ENCODE measurements around the gene ARL17B.
"Not testable (repeated sequence)": the region's sequence is repeated elsewhere in the genome, so short reads cannot be mapped to it uniquely, and the experiment has no call there.

DNA sequence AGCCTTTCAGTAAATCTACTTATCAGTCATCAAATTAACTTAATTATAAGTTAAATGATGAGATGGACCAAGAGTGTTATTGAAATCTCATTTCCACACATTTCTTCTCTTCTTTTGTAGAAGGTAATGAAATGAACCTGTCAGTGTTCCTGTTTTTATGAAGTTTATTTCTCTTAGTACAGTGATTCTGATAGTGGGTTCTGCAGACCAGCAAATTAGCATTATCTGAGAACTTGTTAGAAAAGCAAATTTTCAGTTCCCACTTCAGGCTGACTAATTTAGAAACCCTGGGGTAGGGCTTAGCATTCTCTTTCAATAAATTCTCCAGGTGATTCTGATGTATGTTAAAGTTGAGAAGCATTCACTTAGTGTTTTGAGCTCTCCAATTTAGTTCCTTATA, 23.9 kb upstream of the ARL17B start:
- TF ChIP-seq, protein P1, sequence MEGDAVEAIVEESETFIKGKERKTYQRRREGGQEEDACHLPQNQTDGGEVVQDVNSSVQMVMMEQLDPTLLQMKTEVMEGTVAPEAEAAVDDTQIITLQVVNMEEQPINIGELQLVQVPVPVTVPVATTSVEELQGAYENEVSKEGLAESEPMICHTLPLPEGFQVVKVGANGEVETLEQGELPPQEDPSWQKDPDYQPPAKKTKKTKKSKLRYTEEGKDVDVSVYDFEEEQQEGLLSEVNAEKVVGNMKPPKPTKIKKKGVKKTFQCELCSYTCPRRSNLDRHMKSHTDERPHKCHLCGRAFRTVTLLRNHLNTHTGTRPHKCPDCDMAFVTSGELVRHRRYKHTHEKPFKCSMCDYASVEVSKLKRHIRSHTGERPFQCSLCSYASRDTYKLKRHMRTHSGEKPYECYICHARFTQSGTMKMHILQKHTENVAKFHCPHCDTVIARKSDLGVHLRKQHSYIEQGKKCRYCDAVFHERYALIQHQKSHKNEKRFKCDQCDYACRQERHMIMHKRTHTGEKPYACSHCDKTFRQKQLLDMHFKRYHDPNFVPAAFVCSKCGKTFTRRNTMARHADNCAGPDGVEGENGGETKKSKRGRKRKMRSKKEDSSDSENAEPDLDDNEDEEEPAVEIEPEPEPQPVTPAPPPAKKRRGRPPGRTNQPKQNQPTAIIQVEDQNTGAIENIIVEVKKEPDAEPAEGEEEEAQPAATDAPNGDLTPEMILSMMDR (IDR thresholded peaks at IDR 0.05) = not testable (repeated sequence)
- TF ChIP-seq, protein P2, sequence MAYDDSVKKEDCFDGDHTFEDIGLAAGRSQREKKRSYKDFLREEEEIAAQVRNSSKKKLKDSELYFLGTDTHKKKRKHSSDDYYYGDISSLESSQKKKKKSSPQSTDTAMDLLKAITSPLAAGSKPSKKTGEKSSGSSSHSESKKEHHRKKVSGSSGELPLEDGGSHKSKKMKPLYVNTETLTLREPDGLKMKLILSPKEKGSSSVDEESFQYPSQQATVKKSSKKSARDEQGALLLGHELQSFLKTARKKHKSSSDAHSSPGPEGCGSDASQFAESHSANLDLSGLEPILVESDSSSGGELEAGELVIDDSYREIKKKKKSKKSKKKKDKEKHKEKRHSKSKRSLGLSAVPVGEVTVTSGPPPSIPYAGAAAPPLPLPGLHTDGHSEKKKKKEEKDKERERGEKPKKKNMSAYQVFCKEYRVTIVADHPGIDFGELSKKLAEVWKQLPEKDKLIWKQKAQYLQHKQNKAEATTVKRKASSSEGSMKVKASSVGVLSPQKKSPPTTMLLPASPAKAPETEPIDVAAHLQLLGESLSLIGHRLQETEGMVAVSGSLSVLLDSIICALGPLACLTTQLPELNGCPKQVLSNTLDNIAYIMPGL (CRISPR knock-in tag; IDR thresholded peaks at IDR 0.05) = not testable (repeated sequence)
- TF ChIP-seq NFYB (CRISPR knock-in tag; conservative IDR thresholded peaks at IDR 0.05; ENCODE audit: low read depth); RELA (CRISPR knock-in tag; IDR thresholded peaks at IDR 0.05; ENCODE audit: borderline replicate concordance); JUN (CRISPR knock-in tag; IDR thresholded peaks at IDR 0.05); ZNF671 (CRISPR knock-in tag; IDR thresholded peaks at IDR 0.05); SP1 (CRISPR knock-in tag; conservative IDR thresholded peaks at IDR 0.05); ZNF121 (CRISPR knock-in tag; IDR thresholded peaks at IDR 0.05): not testable (repeated sequence)
- TF ChIP-seq, protein P3, sequence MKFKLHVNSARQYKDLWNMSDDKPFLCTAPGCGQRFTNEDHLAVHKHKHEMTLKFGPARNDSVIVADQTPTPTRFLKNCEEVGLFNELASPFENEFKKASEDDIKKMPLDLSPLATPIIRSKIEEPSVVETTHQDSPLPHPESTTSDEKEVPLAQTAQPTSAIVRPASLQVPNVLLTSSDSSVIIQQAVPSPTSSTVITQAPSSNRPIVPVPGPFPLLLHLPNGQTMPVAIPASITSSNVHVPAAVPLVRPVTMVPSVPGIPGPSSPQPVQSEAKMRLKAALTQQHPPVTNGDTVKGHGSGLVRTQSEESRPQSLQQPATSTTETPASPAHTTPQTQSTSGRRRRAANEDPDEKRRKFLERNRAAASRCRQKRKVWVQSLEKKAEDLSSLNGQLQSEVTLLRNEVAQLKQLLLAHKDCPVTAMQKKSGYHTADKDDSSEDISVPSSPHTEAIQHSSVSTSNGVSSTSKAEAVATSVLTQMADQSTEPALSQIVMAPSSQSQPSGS (CRISPR knock-in tag; IDR thresholded peaks at IDR 0.05; ENCODE audit: borderline replicate concordance, low read depth) = not testable (repeated sequence)
- TF ChIP-seq, protein P4, sequence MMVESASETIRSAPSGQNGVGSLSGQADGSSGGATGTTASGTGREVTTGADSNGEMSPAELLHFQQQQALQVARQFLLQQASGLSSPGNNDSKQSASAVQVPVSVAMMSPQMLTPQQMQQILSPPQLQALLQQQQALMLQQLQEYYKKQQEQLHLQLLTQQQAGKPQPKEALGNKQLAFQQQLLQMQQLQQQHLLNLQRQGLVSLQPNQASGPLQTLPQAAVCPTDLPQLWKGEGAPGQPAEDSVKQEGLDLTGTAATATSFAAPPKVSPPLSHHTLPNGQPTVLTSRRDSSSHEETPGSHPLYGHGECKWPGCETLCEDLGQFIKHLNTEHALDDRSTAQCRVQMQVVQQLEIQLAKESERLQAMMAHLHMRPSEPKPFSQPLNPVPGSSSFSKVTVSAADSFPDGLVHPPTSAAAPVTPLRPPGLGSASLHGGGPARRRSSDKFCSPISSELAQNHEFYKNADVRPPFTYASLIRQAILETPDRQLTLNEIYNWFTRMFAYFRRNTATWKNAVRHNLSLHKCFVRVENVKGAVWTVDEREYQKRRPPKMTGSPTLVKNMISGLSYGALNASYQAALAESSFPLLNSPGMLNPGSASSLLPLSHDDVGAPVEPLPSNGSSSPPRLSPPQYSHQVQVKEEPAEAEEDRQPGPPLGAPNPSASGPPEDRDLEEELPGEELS (CRISPR knock-in tag; IDR thresholded peaks at IDR 0.05) = not testable (repeated sequence)

Measured in WTC11 (cell line).